K562 (cell line): ENCODE measurements around the gene ZMIZ1. TPM values are rescaled to one million over a fixed set of nuclear protein-coding genes. Genes with fewer than 3 reads are reported as not detected.
A peak's percentile ranks its signal among the peaks of the same experiment; 100 is the strongest.

Experiments used
- ATAC-seq: fragments of 200-7000 bp; cut with Tn5 transposase; 3 replicates; pipeline ENCODE4 v1.9.1; 2020; ENCODE audit warnings: moderate library complexity
- BruUV-seq: library from RNA; stranded (reverse); fragments of 400-500 nt; replicated peaks from 2 replicates; lab custom pipeline; 2021; lab: Mats Ljungman, UMichigan
- CTCF ChIA-PET: fragments of 300-600 bp; formaldehyde crosslinking; extraction: SDS; loops from one replicate; lab custom pipeline; 2021; ENCODE audit warnings: low intra/inter-chr PET ratio; lab: Yijun Ruan, JAX
- POLR2A ChIA-PET: fragments of 300-600, 350-650 bp; sonication (Branson Sonifier 250); formaldehyde crosslinking; extraction: SDS; loops from one replicate; lab custom pipeline; 2021; ENCODE audit warnings: antibody characterized with exemption, inconsistent platforms; lab: Yijun Ruan, JAX
- DNase-seq, 4 experiments: peaks; one replicate each; pipeline versions ENCODE4 v3.0.0 to v3.0.0-alpha.2; 2011 to 2018; ENCODE audit warnings: low spot score in 3 of 4, mixed read lengths in 3 of 4; ENCODE audit errors: extremely low read depth in 1 of 4
- FAIRE-seq: peaks from 2 replicates; lab custom pipeline; 2011; peaks lifted over from hg19 to GRCh38; lab: Jason Lieb, UNC
- H2AFZ ChIP-seq: 2 replicates; pipeline ENCODE4 v1.6.0; 2011; ENCODE audit warnings: low read depth, low read length, control low read depth, inconsistent platforms
- H3K27ac ChIP-seq: fragments of 200-600 bp; 3 replicates; pipeline ENCODE4 v1.8.0; 2011; ENCODE audit warnings: low read depth, mild to moderate bottlenecking, control low read depth, inconsistent platforms, low read length, moderate library complexity, mixed read lengths; ENCODE audit errors: extremely low read depth
- H3K27me3 ChIP-seq, 2 experiments: fragments of 300-600 bp in 1 of 2; 2 replicates in 1 of 2; 3 replicates in 1 of 2; pipeline versions ENCODE4 v1.6.0 to v1.8.0; 2011; ENCODE audit warnings: inconsistent platforms in 2 of 2, low read length in 2 of 2, mild to moderate bottlenecking in 1 of 2, mixed read lengths in 1 of 2, moderate library complexity in 1 of 2; ENCODE audit not compliant: control insufficient read depth in 2 of 2, insufficient read depth in 2 of 2
- H3K36me3 ChIP-seq: fragments of 300-600 bp; 3 replicates; pipeline ENCODE4 v1.8.0; 2011; ENCODE audit warnings: mild to moderate bottlenecking, low read length, inconsistent platforms; ENCODE audit not compliant: control insufficient read depth, insufficient read depth
- H3K4me1 ChIP-seq, 2 experiments: fragments of 200-600 bp in 1 of 2; replicated peaks in 1 of 2; 2 replicates in 1 of 2; 3 replicates in 1 of 2; pipeline versions ENCODE4 v1.5.1 to v1.8.0; 2011; ENCODE audit warnings: inconsistent platforms in 2 of 2, low read length in 2 of 2, mild to moderate bottlenecking in 1 of 2, mixed read lengths in 1 of 2, moderate library complexity in 1 of 2; ENCODE audit not compliant: control insufficient read depth in 2 of 2, insufficient read depth in 2 of 2
- H3K4me2 ChIP-seq: 2 replicates; pipeline ENCODE4 v1.6.1; 2011; ENCODE audit warnings: low read length, control low read depth, inconsistent platforms, mixed read lengths; ENCODE audit not compliant: insufficient read depth
- H3K4me3 ChIP-seq: fragments of 200-600 bp; sonication (generic), shearing (Covaris generic); 2 replicates; pipeline ENCODE4 v1.5.1; 2016; ENCODE audit warnings: control low read depth, inconsistent platforms
- H3K79me2 ChIP-seq: fragments of 200-600 bp; 3 replicates; pipeline ENCODE4 v1.8.0; 2011; ENCODE audit warnings: low read length, inconsistent platforms; ENCODE audit not compliant: control insufficient read depth, insufficient read depth
- H3K9ac ChIP-seq, 2 experiments: 2 replicates each; pipeline versions ENCODE4 v1.6.0 to v1.6.1; 2011; ENCODE audit warnings: low read depth in 2 of 2, low read length in 2 of 2, control low read depth in 1 of 2, inconsistent platforms in 1 of 2, mild to moderate bottlenecking in 1 of 2, mixed read lengths in 1 of 2; ENCODE audit not compliant: insufficient read depth in 1 of 2
- H3K9me1 ChIP-seq: one replicate; pipeline ENCODE4 v1.6.0; 2011; ENCODE audit warnings: inconsistent platforms, mild to moderate bottlenecking, low read length, moderate library complexity; ENCODE audit not compliant: control insufficient read depth, insufficient read depth
- H3K9me3 ChIP-seq: replicated peaks from 2 replicates; pipeline ENCODE4 v1.5.1; 2011; ENCODE audit warnings: low read depth, low read length, inconsistent platforms; ENCODE audit not compliant: control insufficient read depth, insufficient read depth
- H4K20me1 ChIP-seq: replicated peaks from 2 replicates; pipeline ENCODE4 v1.6.1; 2011; ENCODE audit warnings: low read length, inconsistent platforms, mixed read lengths; ENCODE audit not compliant: control insufficient read depth, insufficient read depth
- ETV5 ChIP-seq: sonication (generic); formaldehyde crosslinking; IDR thresholded peaks from 2 replicates; pipeline ENCODE4 v1.4.0; 2020; ENCODE audit warnings: low read depth, mild to moderate bottlenecking, missing genetic modification reagents
- HNRNPUL1 ChIP-seq: fragments of 200-400 bp; formaldehyde crosslinking; IDR thresholded peaks from 2 replicates; pipeline ENCODE4 v1.6.1; 2017; ENCODE audit warnings: low read length
- ILF3 ChIP-seq: fragments of 450-650 bp; IDR thresholded peaks from 2 replicates; pipeline ENCODE4 v1.6.1; 2018; ENCODE audit warnings: antibody characterized with exemption, mild to moderate bottlenecking, moderate library complexity, borderline replicate concordance
- KHSRP ChIP-seq: fragments of 450-650 bp; IDR thresholded peaks from 2 replicates; pipeline ENCODE4 v1.6.1; 2017
- POLR2G ChIP-seq: fragments of 200-400 bp; formaldehyde crosslinking; IDR thresholded peaks from 2 replicates; pipeline ENCODE4 v1.6.1; 2017; ENCODE audit warnings: low read depth, mild to moderate bottlenecking, antibody characterized with exemption, low read length, moderate library complexity
- ZFX ChIP-seq: sonication (generic); formaldehyde crosslinking; IDR thresholded peaks from 2 replicates; pipeline ENCODE4 v1.8.0; 2022; ENCODE audit warnings: mild to moderate bottlenecking, missing genetic modification reagents, moderate library complexity
- WGBS: fragments of 100-300 bp; shearing (Covaris generic); methylation state at CpG from one replicate; pipeline ENCODE4 v1.1.6; 2016; ENCODE audit warnings: low coverage, mixed read lengths; ENCODE audit not compliant: insufficient coverage; ENCODE audit errors: missing lambda C conversion rate; 5-methylcytosine and 5-hydroxymethylcytosine counted together
- in situ Hi-C: fragments of 300-500 bp; cut with MboI; formaldehyde crosslinking; loops from 4 replicates; pipeline ENCODE4 v1.15.0; 2018; ENCODE audit warnings: inconsistent platforms, mixed read lengths
- intact Hi-C: fragments of 100-400 bp; cut with micrococcal nuclease; formaldehyde crosslinking; loops from 2 replicates; pipeline ENCODE4 v1.14.2; 2022
- polyA plus RNA-seq, 8 experiments: library from polyadenylated mRNA; depleted of rRNA in 4 of 8; stranded (reverse) in 5 of 8; unstranded in 3 of 8; fragments of >200 nt; fragmentation: Nextera tagmentation in 2 of 8; fragmentation: Illumina TruSeq in 1 of 8; extraction: Ambion mirVana in 2 of 8; extraction: Trizol in 1 of 8; gene quantifications; 2 replicates each; pipeline versions ENCODE4 v1.2.1 to v1.2.3, GENCODE V29; 2011 to 2014; ENCODE audit warnings: inconsistent platforms in 1 of 8, missing spikeins in 1 of 8
- total RNA-seq, 7 experiments: library from RNA; depleted of rRNA in 6 of 7; stranded (reverse); fragments of >200 nt in 6 of 7; fragmentation: Illumina TruSeq in 2 of 7; extraction: Trizol in 2 of 7; gene quantifications; 2 replicates each; pipeline versions ENCODE4 v1.2.1 to v1.2.3, GENCODE V29; 2011 to 2021; ENCODE audit warnings: low replicate concordance in 1 of 7
- TF ChIP-seq, protein P1 (sequence below): fragments of 250-450 bp; sonication (Bioruptor Pico); IDR thresholded peaks from 2 replicates; pipeline ENCODE4 v1.8.0; 2021; ENCODE audit warnings: borderline replicate concordance, mild to moderate bottlenecking, moderate library complexity; ENCODE audit not compliant: poor library complexity, severe bottlenecking
- TF ChIP-seq, protein P2 (sequence below), 3 experiments: fragments of 200-800 bp in 1 of 3; sonication (Bioruptor generic) in 1 of 3; sonication (generic) in 1 of 3; formaldehyde crosslinking in 1 of 3; IDR thresholded peaks; 2 replicates each; pipeline versions ENCODE4 v1.6.1 to v1.8.0; 2016 to 2022; ENCODE audit warnings: mild to moderate bottlenecking in 2 of 3, missing compliant biosample characterization in 2 of 3, missing genetic modification characterization in 2 of 3, missing genetic modification reagents in 1 of 3

ZMIZ1 gene
- total and polyA plus RNA-seq, 9 of the 15 experiments (the other 6 are each of a cell fraction or from before 2014, with no cell fraction given): 1.0 to 37.3 (median 4.3) TPM

DNA sequence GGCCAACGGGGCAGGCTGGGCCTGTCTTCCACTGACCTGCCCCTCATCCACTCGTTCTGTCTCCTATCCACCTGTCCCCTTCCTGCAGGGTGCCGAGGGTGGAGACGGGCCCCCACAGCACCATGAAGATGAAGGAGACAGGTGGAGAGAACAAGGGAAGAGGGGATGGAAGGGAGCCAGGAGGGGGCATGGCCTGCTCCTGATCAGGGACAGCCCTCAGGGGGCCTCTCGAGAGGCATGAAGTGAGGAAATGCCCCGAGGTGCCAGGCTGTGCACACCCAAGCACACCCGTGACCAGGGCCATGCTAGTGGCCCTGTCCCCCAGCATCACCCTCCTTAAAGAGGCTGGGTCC is 111.2 kb downstream of the ZMIZ1 start:
- WGBS: 80% methylated on average over 6 of the region's 7 CpGs
- 0 out of 2 replicates have a peak, but pooled peaks have one; percentile 10 for TF ChIP-seq POLR2G
- no peak for TF ChIP-seq ETV5 (CRISPR knock-in tag)
- Histone ChIP-seq H3K27me3 (no peaks in the 10 kb centered on the region), H3K79me2 (peaks cover 24% of the 10 kb centered on the region; the same call in 2 of the 3 replicates), H3K4me3 (no peak overlapping the region), H3K27ac (peak overlapping the region; percentile 94; the same call in 2 of the 3 replicates), H2AFZ (no peak overlapping the region), H3K9ac (peak overlapping the region; percentile 7 to 87; a peak in 3 of 4 replicates), H3K9me3 (no peaks in the 10 kb centered on the region), H3K4me1 (peaks cover 95 to 98% of the 10 kb centered on the region in 2 experiments), H3K36me3 (peaks cover 31% of the 10 kb centered on the region), H3K4me2 (no peak overlapping the region), H4K20me1 (no peaks in the 10 kb centered on the region), H3K9me1 (no peaks in the 10 kb centered on the region)
- in situ Hi-C loops: loop anchor here (25.0 kb wide), 2 partner anchors 93 to 1143 kb away; partner anchors contain the start of genes POLR3A and RPS24
- ChIA-PET POLR2A (interaction anchor here (0.7 to 1.5 kb wide), 2 partner anchors 7 to 112 kb away, joined by 3 read pairs; no protein-coding TSS in a partner anchor), CTCF (no interaction called here)
- BruUV-seq: no TSS peak
- intact Hi-C loops: loop anchor here (1.0 to 2.0 kb wide), 3 partner anchors 47 to 110 kb away; no protein-coding TSS in a partner anchor
- no peak for DNase-seq
- no peak for FAIRE-seq
- ATAC-seq: no peak

DNA sequence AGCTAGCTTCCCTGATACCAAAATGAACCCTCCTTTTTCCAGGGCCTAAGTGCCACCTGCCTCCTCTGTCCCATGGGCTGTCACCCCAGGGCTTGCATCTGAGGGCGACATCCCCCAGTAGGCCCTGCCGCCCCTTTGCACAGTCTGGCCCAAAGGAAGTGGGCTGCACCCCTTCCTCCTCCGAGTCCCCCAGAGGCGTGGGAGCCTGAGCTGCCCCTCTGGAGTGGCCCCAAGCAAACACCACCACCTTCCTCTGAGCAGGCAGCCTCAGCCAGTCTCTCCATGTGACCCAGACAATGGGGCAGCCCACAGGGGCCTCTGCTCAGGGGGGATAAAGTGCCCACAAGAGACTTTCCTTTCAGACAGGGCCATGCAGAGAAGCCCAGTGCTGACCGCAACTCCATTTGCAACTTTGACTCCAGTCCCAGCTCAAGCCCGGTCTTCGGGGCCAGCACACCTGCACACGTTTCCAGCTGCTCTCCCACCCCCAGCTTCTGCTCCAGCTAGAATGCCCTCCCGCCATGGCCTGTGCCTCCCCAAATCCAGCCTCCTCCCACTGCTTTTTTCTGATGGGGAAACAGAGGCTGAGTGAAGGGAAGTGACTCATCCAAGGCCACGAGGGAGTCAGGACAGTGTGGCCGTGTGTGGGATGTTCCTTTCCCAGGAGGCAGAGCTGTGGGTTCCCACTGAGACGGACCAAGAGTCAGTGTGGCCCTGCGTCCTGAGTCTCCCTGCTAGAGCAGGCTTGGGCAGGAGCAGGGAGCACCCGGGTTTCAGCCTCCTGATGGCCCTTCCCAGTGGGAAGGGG is 111.9 kb downstream of the ZMIZ1 start:
- DNase-seq: peak in 3 of 4 experiments; percentile 45 to 67 (median 48)
- Histone ChIP-seq H3K4me1 (peaks cover 96 to 98% of the 10 kb centered on the region in 2 experiments), H3K27ac (peak overlapping the region; percentile 94), H3K9me1 (no peaks in the 10 kb centered on the region), H3K36me3 (peaks cover 31% of the 10 kb centered on the region), H2AFZ (no peak overlapping the region), H3K4me3 (no peak overlapping the region), H3K27me3 (no peaks in the 10 kb centered on the region), H4K20me1 (no peaks in the 10 kb centered on the region), H3K9me3 (no peaks in the 10 kb centered on the region), H3K4me2 (no peak overlapping the region), H3K79me2 (peaks cover 24% of the 10 kb centered on the region; the same call in 2 of the 3 replicates), H3K9ac (peak overlapping the region; percentile 33 to 87; a peak in 3 of 4 replicates)
- FAIRE-seq: peak; percentile 42
- WGBS: 61% methylated on average over 14 of the region's 14 CpGs
- CTCF ChIA-PET: no interaction called here
- POLR2A ChIA-PET: interaction anchor here (0.6 to 1.8 kb wide), 2 partner anchors 14 to 101 kb away, joined by 4 to 5 read pairs; no protein-coding TSS in a partner anchor
- ATAC-seq: no peak
- in situ Hi-C loops: loop anchor here (25.0 kb wide), 2 partner anchors 93 to 1143 kb away; partner anchors contain the start of genes POLR3A and RPS24
- intact Hi-C loops: no loop called here
- BruUV-seq: no TSS peak
- TF ChIP-seq, protein P1, sequence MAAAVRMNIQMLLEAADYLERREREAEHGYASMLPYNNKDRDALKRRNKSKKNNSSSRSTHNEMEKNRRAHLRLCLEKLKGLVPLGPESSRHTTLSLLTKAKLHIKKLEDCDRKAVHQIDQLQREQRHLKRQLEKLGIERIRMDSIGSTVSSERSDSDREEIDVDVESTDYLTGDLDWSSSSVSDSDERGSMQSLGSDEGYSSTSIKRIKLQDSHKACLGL (CRISPR knock-in tag): no peak
- TF ChIP-seq KHSRP (no peak), ZFX (CRISPR knock-in tag) (no peak), ILF3 (no peak), HNRNPUL1 (no peak)
- TF ChIP-seq, protein P2, sequence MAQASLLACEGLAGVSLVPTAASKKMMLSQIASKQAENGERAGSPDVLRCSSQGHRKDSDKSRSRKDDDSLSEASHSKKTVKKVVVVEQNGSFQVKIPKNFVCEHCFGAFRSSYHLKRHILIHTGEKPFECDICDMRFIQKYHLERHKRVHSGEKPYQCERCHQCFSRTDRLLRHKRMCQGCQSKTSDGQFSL (CRISPR knock-in tag; IDR thresholded peaks at IDR 0.05): no peak
- TF ChIP-seq, protein P2 (tag; IDR thresholded peaks at IDR 0.05): no peak
